ENCODE results near the gene RBM15.

Gene RBM15

GRCh38 chr1:110338886-110339406 lies at the start of gene RBM15:
Gene RBM15 (plus strand): TSS chr1:110339377. CDS start chr1:110339406, 29 bp downstream.
- peak; percentile 100 for DNase-seq (ENCODE audit: low read depth in 2 of 2)

- no peak for DNase-seq (ENCODE audit: low read depth in 2 of 2)
Observed at GRCh38 chr1:110291241-110292030, 47.7 kb upstream of the RBM15 start.

- no peak for DNase-seq (ENCODE audit: low read depth in 2 of 2)
Observed at GRCh38 chr1:110292031-110292741, 47.0 kb upstream of the RBM15 start.

GRCh38 chr1:110293601-110294104 lies 45.5 kb upstream of the RBM15 start:
- DNase-seq (ENCODE audit: low read depth in 2 of 2), result no peak

GRCh38 chr1:110294308-110294707 lies 44.9 kb upstream of the RBM15 start:
- no peak for DNase-seq (ENCODE audit: low read depth in 2 of 2)

- DNase-seq (ENCODE audit: low read depth in 2 of 2), result no peak
Observed at GRCh38 chr1:110298991-110299390, 40.2 kb upstream of the RBM15 start.

- no peak for DNase-seq (ENCODE audit: low read depth in 2 of 2)
Observed at GRCh38 chr1:110300412-110301085, 38.6 kb upstream of the RBM15 start.

GRCh38 chr1:110302836-110303235 lies 36.3 kb upstream of the RBM15 start:
- DNase-seq (ENCODE audit: low read depth in 2 of 2), result no peak

GRCh38 chr1:110305900-110306420 lies 33.2 kb upstream of the RBM15 start:
- no peak for DNase-seq (ENCODE audit: low read depth in 2 of 2)

- no peak for DNase-seq (ENCODE audit: low read depth in 2 of 2)
Observed at GRCh38 chr1:110307239-110307974, 31.8 kb upstream of the RBM15 start.

GRCh38 chr1:110308247-110308646 lies 30.9 kb upstream of the RBM15 start:
- peak; percentile 30 to 31 for DNase-seq (ENCODE audit: low read depth in 2 of 2)

GRCh38 chr1:110309139-110309538 lies 30.0 kb upstream of the RBM15 start:
- DNase-seq (ENCODE audit: low read depth in 2 of 2), result no peak

GRCh38 chr1:110309767-110310166 lies 29.4 kb upstream of the RBM15 start:
- DNase-seq (ENCODE audit: low read depth in 2 of 2), result no peak

GRCh38 chr1:110310300-110310699 lies 28.9 kb upstream of the RBM15 start:
- DNase-seq (ENCODE audit: low read depth in 2 of 2), result no peak

- peak in 1 of 2 experiments; percentile 30 for DNase-seq (ENCODE audit: low read depth in 2 of 2)
Observed at GRCh38 chr1:110312188-110313121, 26.7 kb upstream of the RBM15 start.

GRCh38 chr1:110316735-110317134 lies 22.4 kb upstream of the RBM15 start:
- no peak for DNase-seq (ENCODE audit: low read depth in 2 of 2)

- DNase-seq (ENCODE audit: low read depth in 2 of 2), result no peak
Observed at GRCh38 chr1:110318046-110318445, 21.1 kb upstream of the RBM15 start.

- DNase-seq (ENCODE audit: low read depth in 2 of 2), result no peak
Observed at GRCh38 chr1:110319332-110320167, 19.6 kb upstream of the RBM15 start.

GRCh38 chr1:110320168-110320518 lies 19.0 kb upstream of the RBM15 start:
- no peak for DNase-seq (ENCODE audit: low read depth in 2 of 2)
